H1 (cell line): ENCODE results near the gene KISS1. TPM values are rescaled to one million over a fixed set of nuclear protein-coding genes. Genes with fewer than 3 reads are reported as not detected.

Experiments used
- CTCF ChIA-PET: fragments of 300-600 bp; sonication (Branson Sonifier 250); formaldehyde crosslinking; loops from one replicate; lab custom pipeline; 2021; ENCODE audit not compliant: partially characterized antibody; lab: Charles Lee
- POLR2A ChIA-PET: fragments of 300-600 bp; sonication (Branson Sonifier 250); formaldehyde crosslinking; loops from one replicate; lab custom pipeline; 2021; ENCODE audit warnings: inconsistent platforms; ENCODE audit not compliant: partially characterized antibody; lab: Charles Lee
- DNase-seq, 2 experiments: peaks; one replicate each; pipeline versions ENCODE4 v3.0.0 to v3.0.0-alpha.2; 2010 to 2022; ENCODE audit warnings: low spot score in 2 of 2, low read depth in 1 of 2, mixed read lengths in 1 of 2
- FAIRE-seq: peaks from 2 replicates; lab custom pipeline; 2011; peaks lifted over from hg19 to GRCh38; lab: Jason Lieb, UNC
- H2AFZ ChIP-seq: 2 replicates; pipeline ENCODE4 v1.8.1; 2012; ENCODE audit warnings: low read length, inconsistent platforms
- H2AK5ac ChIP-seq: 2 replicates; pipeline ENCODE4 v1.6.1; 2013; ENCODE audit warnings: low read depth, low read length
- H2BK120ac ChIP-seq: replicated peaks from 2 replicates; pipeline ENCODE3; 2013; ENCODE audit warnings: low read depth, low read length, inconsistent platforms
- H2BK12ac ChIP-seq: 2 replicates; pipeline ENCODE4 v1.6.1; 2013; ENCODE audit warnings: low read depth, low read length
- H2BK15ac ChIP-seq: 2 replicates; pipeline ENCODE4 v1.6.1; 2013; ENCODE audit warnings: low read length
- H2BK20ac ChIP-seq: 2 replicates; pipeline ENCODE4 v1.6.1; 2013; ENCODE audit warnings: low read length
- H2BK5ac ChIP-seq: 2 replicates; pipeline ENCODE4 v1.6.1; 2013; ENCODE audit warnings: low read depth, low read length
- H3K14ac ChIP-seq: 2 replicates; pipeline ENCODE4 v1.6.1; 2013; ENCODE audit warnings: inconsistent platforms; ENCODE audit not compliant: insufficient read length
- H3K18ac ChIP-seq: 2 replicates; pipeline ENCODE4 v1.6.1; 2013; ENCODE audit warnings: low read length; ENCODE audit errors: extremely low read depth
- H3K23ac ChIP-seq: 2 replicates; pipeline ENCODE4 v1.6.1; 2013; ENCODE audit warnings: inconsistent platforms; ENCODE audit not compliant: insufficient read length
- H3K23me2 ChIP-seq: 2 replicates; pipeline ENCODE4 v1.6.1; 2013; ENCODE audit warnings: low read depth, low read length
- H3K27ac ChIP-seq: 2 replicates; pipeline ENCODE4 v1.6.1; 2011; ENCODE audit warnings: low read depth, low read length, inconsistent platforms
- H3K27me3 ChIP-seq, 4 experiments: replicated peaks in 1 of 4; 1 replicate in 1 of 4; 2 replicates in 3 of 4; pipeline versions ENCODE4 v1.6.1 to v1.8.1; 2011 to 2013; ENCODE audit warnings: low read length in 3 of 4, mild to moderate bottlenecking in 3 of 4, inconsistent platforms in 2 of 4, mixed read lengths in 2 of 4, moderate library complexity in 1 of 4; ENCODE audit not compliant: control insufficient read depth in 3 of 4, insufficient read depth in 3 of 4; ENCODE audit errors: extremely low read depth in 1 of 4
- H3K36me3 ChIP-seq, 4 experiments: 2 replicates each; pipeline versions ENCODE4 v1.6.1 to v1.8.1; 2011 to 2013; ENCODE audit warnings: mild to moderate bottlenecking in 4 of 4, low read length in 3 of 4, moderate library complexity in 2 of 4, control low read depth in 1 of 4, inconsistent platforms in 1 of 4; ENCODE audit not compliant: insufficient read depth in 4 of 4, control insufficient read depth in 2 of 4
- H3K4ac ChIP-seq: replicated peaks from 2 replicates; pipeline ENCODE3; 2013; ENCODE audit warnings: low read length, low read depth, mixed read lengths, inconsistent platforms; ENCODE audit not compliant: insufficient read length
- H3K4me1 ChIP-seq, 4 experiments: replicated peaks in 1 of 4; 1 replicate in 1 of 4; 2 replicates in 3 of 4; pipeline versions ENCODE4 v1.6.1 to v1.8.1; 2011 to 2013; ENCODE audit warnings: low read length in 3 of 4, inconsistent platforms in 2 of 4, mixed read lengths in 1 of 4; ENCODE audit not compliant: insufficient read depth in 4 of 4, control insufficient read depth in 3 of 4
- H3K4me2 ChIP-seq, 2 experiments: 2 replicates each; pipeline versions ENCODE4 v1.6.1 to v1.8.1; 2011 to 2013; ENCODE audit warnings: low read depth in 2 of 2, low read length in 2 of 2, control low read depth in 1 of 2, inconsistent platforms in 1 of 2, mild to moderate bottlenecking in 1 of 2; ENCODE audit not compliant: insufficient read depth in 1 of 2
- H3K4me3 ChIP-seq, 4 experiments: fragments of 200-600, 300-600 bp in 1 of 4; sonication (generic), shearing (Covaris generic), sonication (Bioruptor Twin) in 1 of 4; 2 replicates each; pipeline versions ENCODE4 v1.5.1 to v1.8.1; 2011 to 2016; ENCODE audit warnings: low read length in 4 of 4, low read depth in 3 of 4, control low read depth in 2 of 4, inconsistent platforms in 2 of 4, mild to moderate bottlenecking in 2 of 4, mixed read lengths in 1 of 4, moderate library complexity in 1 of 4; ENCODE audit not compliant: insufficient read depth in 2 of 4; ENCODE audit errors: extremely low read depth in 1 of 4
- H3K56ac ChIP-seq: replicated peaks from 2 replicates; pipeline ENCODE3; 2013; ENCODE audit warnings: low read depth, mild to moderate bottlenecking, mixed read lengths, low read length, inconsistent platforms; ENCODE audit not compliant: insufficient read length
- H3K79me1 ChIP-seq: 2 replicates; pipeline ENCODE4 v1.6.1; 2013; ENCODE audit warnings: low read depth, low read length, control low read depth
- H3K79me2 ChIP-seq, 2 experiments: 2 replicates each; pipeline versions ENCODE4 v1.6.1 to v1.8.1; 2012 to 2013; ENCODE audit warnings: low read length in 2 of 2, mild to moderate bottlenecking in 2 of 2, inconsistent platforms in 1 of 2; ENCODE audit not compliant: insufficient read depth in 2 of 2, control insufficient read depth in 1 of 2
- H3K9ac ChIP-seq, 4 experiments: replicated peaks in 1 of 4; 1 replicate in 1 of 4; 2 replicates in 3 of 4; pipeline versions ENCODE4 v1.6.1 to v1.8.1; 2011 to 2013; ENCODE audit warnings: low read depth in 3 of 4, low read length in 3 of 4, control low read depth in 2 of 4, mild to moderate bottlenecking in 2 of 4, moderate library complexity in 2 of 4, inconsistent platforms in 1 of 4; ENCODE audit errors: extremely low read depth in 1 of 4
- H3K9me3 ChIP-seq, 2 experiments: 2 replicates each; pipeline versions ENCODE4 v1.6.1 to v1.8.1; 2012 to 2013; ENCODE audit warnings: mild to moderate bottlenecking in 2 of 2, moderate library complexity in 2 of 2, control low read depth in 1 of 2, inconsistent platforms in 1 of 2, low read depth in 1 of 2, low read length in 1 of 2, mixed read lengths in 1 of 2; ENCODE audit not compliant: insufficient read depth in 2 of 2
- H4K20me1 ChIP-seq, 2 experiments: replicated peaks in 1 of 2; 2 replicates each; pipeline versions ENCODE3 to v1.8.1; 2011 to 2013; ENCODE audit warnings: inconsistent platforms in 2 of 2, low read length in 2 of 2, mild to moderate bottlenecking in 1 of 2; ENCODE audit not compliant: insufficient read depth in 2 of 2, control insufficient read depth in 1 of 2
- H4K5ac ChIP-seq: 2 replicates; pipeline ENCODE4 v1.6.1; 2013; ENCODE audit warnings: low read length, low read depth, mixed read lengths, inconsistent platforms; ENCODE audit not compliant: insufficient read length
- H4K8ac ChIP-seq: 2 replicates; pipeline ENCODE4 v1.8.0; 2013; ENCODE audit warnings: mild to moderate bottlenecking, moderate library complexity, low read length, inconsistent platforms; ENCODE audit not compliant: insufficient read depth; ENCODE audit errors: extremely low read depth
- H4K91ac ChIP-seq: replicated peaks from 2 replicates; pipeline ENCODE3; 2013; ENCODE audit warnings: low read length, mixed read lengths, inconsistent platforms; ENCODE audit not compliant: insufficient read length
- ATF2 ChIP-seq: IDR thresholded peaks from 2 replicates; pipeline ENCODE4 v1.6.1; 2012; ENCODE audit warnings: low read length, inconsistent platforms
- CBX8 ChIP-seq: fragments of 300-800, 300-1000 bp; sonication (generic); IDR thresholded peaks from 2 replicates; pipeline ENCODE4 v1.7.1; 2016; ENCODE audit warnings: low read depth, low read length, borderline replicate concordance
- CEBPB ChIP-seq: IDR thresholded peaks from 2 replicates; pipeline ENCODE4 v1.6.1; 2012; ENCODE audit warnings: low read depth, low read length
- NRF1 ChIP-seq: IDR thresholded peaks from 2 replicates; pipeline ENCODE4 v1.6.1; 2011; ENCODE audit warnings: mild to moderate bottlenecking, low read depth, low read length, improper control_type of control experiment
- RNF2 ChIP-seq: fragments of 200-900, 300-1000 bp; sonication (generic); IDR thresholded peaks from 2 replicates; pipeline ENCODE4 v1.7.1; 2016; ENCODE audit warnings: borderline replicate concordance, low read depth, mild to moderate bottlenecking, antibody characterized with exemption, low read length; ENCODE audit not compliant: poor library complexity, severe bottlenecking; ENCODE audit errors: missing control alignments
- SAP30 ChIP-seq: fragments of 300-600 bp; sonication (generic); IDR thresholded peaks from 2 replicates; pipeline ENCODE4 v1.7.1; 2012; ENCODE audit warnings: low read length, moderate library complexity, mild to moderate bottlenecking, inconsistent platforms; ENCODE audit not compliant: insufficient read depth, insufficient replicate concordance
- SIN3A ChIP-seq, 2 experiments: IDR thresholded peaks in 1 of 2; conservative IDR thresholded peaks in 1 of 2; 2 replicates each; pipeline ENCODE4 v1.6.1; 2011 to 2012; ENCODE audit warnings: low read length in 2 of 2, improper control_type of control experiment in 1 of 2, low read depth in 1 of 2, mild to moderate bottlenecking in 1 of 2
- SP4 ChIP-seq: IDR thresholded peaks from 2 replicates; pipeline ENCODE4 v1.6.1; 2012; ENCODE audit warnings: low read length, inconsistent platforms
- TAF1 ChIP-seq: IDR thresholded peaks from 2 replicates; pipeline ENCODE4 v1.6.1; 2011; ENCODE audit warnings: mild to moderate bottlenecking, low read depth, low read length
- TEAD4 ChIP-seq: IDR thresholded peaks from 2 replicates; pipeline ENCODE4 v1.6.1; 2012; ENCODE audit warnings: low read depth, low read length, inconsistent platforms, mixed read lengths
- YY1 ChIP-seq: IDR thresholded peaks from 2 replicates; pipeline ENCODE4 v1.6.1; 2011; ENCODE audit warnings: low read depth, mild to moderate bottlenecking, low read length
- WGBS, 2 experiments: shearing (Covaris generic) in 1 of 2; methylation state at CpG; one replicate each; pipeline versions ENCODE4 v1.1.6 to v1.1.7; 2013 to 2015; ENCODE audit warnings: low lambda C conversion rate in 2 of 2, mixed read lengths in 2 of 2, inconsistent platforms in 1 of 2, low coverage in 1 of 2, missing lambda C conversion rate in 1 of 2; ENCODE audit not compliant: insufficient replicate concordance in 2 of 2, insufficient coverage in 1 of 2, insufficient read length in 1 of 2; ENCODE audit errors: extremely low coverage in 1 of 2, missing lambda C conversion rate in 1 of 2; 5-methylcytosine and 5-hydroxymethylcytosine counted together
- polyA plus RNA-seq, 7 experiments: library from polyadenylated mRNA; depleted of rRNA in 3 of 7; stranded (reverse) in 5 of 7; unstranded in 2 of 7; fragments of >200 nt in 5 of 7; fragments of 200-250 nt in 2 of 7; gene quantifications; 1 replicate in 5 of 7; 2 replicates in 1 of 7; 4 replicates in 1 of 7; pipeline versions ENCODE4 v1.2.1 to v1.2.3, GENCODE V29; 2011 to 2013; ENCODE audit warnings: missing spikeins in 2 of 7, mixed read lengths in 2 of 7
- total RNA-seq: library from RNA; stranded (reverse); fragmentation: NEBNext Ultra II Directional; extraction: Animal tissue kit (Norgen Biotek cat#: 25700); gene quantifications from 2 replicates; pipeline ENCODE4 v1.2.1, GENCODE V29; 2021

The KISS1 gene
- total and polyA plus RNA-seq, 2 of the 8 experiments (the other 6 are each of a cell fraction or from before 2014, with no cell fraction given) = 0.71 TPM; not detected in 1

GRCh38 chr1:204162494-204163074 is 33.7 kb downstream of the KISS1 start:
- no peaks in the 10 kb centered on the region for H4K20me1 ChIP-seq
- no peak overlapping the region for H3K4me2 ChIP-seq
- no peaks in the 10 kb centered on the region; the same call in 1 of the 2 replicates for H3K23me2 ChIP-seq
- no peak overlapping the region for H3K4me3 ChIP-seq
- FAIRE-seq (peak; percentile 55), DNase-seq (peak; percentile 63 to 100)
- no peaks in the 10 kb centered on the region; a peak in 1 of 7 replicates for H3K4me1 ChIP-seq
- no peak overlapping the region for H3K9ac ChIP-seq
- H4K8ac ChIP-seq = no peak overlapping the region
- H3K56ac ChIP-seq = no peak overlapping the region
- H3K14ac ChIP-seq = no peak overlapping the region
- H2BK20ac ChIP-seq = no peak overlapping the region
- H2BK15ac ChIP-seq = no peak overlapping the region
- ChIA-PET POLR2A (interaction anchor here (1.2 to 1.3 kb wide), 2 partner anchors 30 to 300 kb away, joined by 4 to 5 read pairs; no protein-coding TSS in a partner anchor), CTCF (interaction anchor here (0.6 to 18.7 kb wide), 59 partner anchors 10 to 405 kb away, joined by 3 to 360 read pairs (median 5); partner anchors contain the start of genes ETNK2, GOLT1A, KISS1 and PLEKHA6)
- H3K79me1 ChIP-seq = no peaks in the 10 kb centered on the region
- no peak overlapping the region for H2BK5ac ChIP-seq
- no peaks in the 10 kb centered on the region for H3K27me3 ChIP-seq
- H3K27ac ChIP-seq = no peak overlapping the region
- H2AK5ac ChIP-seq = no peak overlapping the region
- H3K23ac ChIP-seq = no peak overlapping the region
- no peak overlapping the region for H2AFZ ChIP-seq
- H3K36me3 ChIP-seq = no peaks in the 10 kb centered on the region
- WGBS, 2 experiments = 18% methylated on average over 7 of the region's 7 CpGs; no CpG with 5 or more reads in 1 of the 2 experiments
- peaks cover 0 to 3% of the 10 kb centered on the region in 2 experiments; a peak in 1 of 4 replicates for H3K9me3 ChIP-seq
- H2BK12ac ChIP-seq = no peak overlapping the region
- no peak overlapping the region for H4K91ac ChIP-seq
- H2BK120ac ChIP-seq = no peak overlapping the region
- no peaks in the 10 kb centered on the region for H3K79me2 ChIP-seq
- H3K18ac ChIP-seq = no peak overlapping the region
- no peak overlapping the region for H4K5ac ChIP-seq
- H3K4ac ChIP-seq = no peak overlapping the region
- TF ChIP-seq CBX8 = no peak
- no peak for TF ChIP-seq SAP30
- TF ChIP-seq TEAD4 = peak; percentile 25; the same call in 1 of the 2 replicates
- no peak for TF ChIP-seq ATF2
- no peak for TF ChIP-seq CEBPB
- TF ChIP-seq TAF1 = no peak
- TF ChIP-seq NRF1 = no peak
- TF ChIP-seq RNF2 = no peak
- TF ChIP-seq SIN3A (conservative IDR thresholded peaks at IDR 0.05 in 1 of 2, IDR thresholded peaks at IDR 0.05 in 1 of 2; ENCODE audit: low read depth in 1 of 2, low read length in 2 of 2) = peak; percentile 73 to 88; a peak in 3 of 4 replicates
- TF ChIP-seq YY1 = peak; percentile 62; the same call in 1 of the 2 replicates
- TF ChIP-seq SP4 = no peak
